ENCODE measurements around the gene NOS1AP. TPM values are rescaled to one million over a fixed set of nuclear protein-coding genes. Genes with fewer than 3 reads are reported as not detected.

NOS1AP gene
- total RNA-seq, 1 experiment from 2014 or later, result 14.7 TPM

DNA sequence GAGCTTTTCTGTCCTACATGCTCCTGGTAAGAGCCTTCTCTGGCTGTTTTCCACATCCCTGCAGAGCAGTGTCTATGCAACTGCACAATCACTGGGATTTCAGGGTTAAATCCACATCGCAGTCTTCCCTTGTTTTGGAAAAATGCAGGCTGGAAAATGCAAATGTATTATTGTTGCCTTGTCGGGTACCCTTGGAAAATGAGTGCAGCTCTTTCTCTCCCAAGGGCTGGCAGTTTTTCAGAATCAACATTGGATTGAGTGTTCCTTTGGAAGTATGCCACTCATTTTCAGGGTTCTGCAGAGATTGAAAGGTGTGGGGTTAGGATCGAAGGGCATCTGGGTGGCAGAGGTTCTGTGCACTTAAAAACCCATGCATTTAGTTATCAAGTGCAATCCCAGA lies 3.2 kb downstream of the NOS1AP start:
- Mint-ChIP-seq H3K27me3 (ENCODE audit: low read depth) (no peaks in the 10 kb centered on the region; the same call in none of the 2 replicates), H3K27ac (no peak overlapping the region), H3K9me3 (peaks cover 15% of the 10 kb centered on the region), H3K4me3 (no peak overlapping the region), H3K4me1 (peaks cover 55% of the 10 kb centered on the region), H3K36me3 (peaks cover 23% of the 10 kb centered on the region)
- TF ChIP-seq ZNF671 (CRISPR knock-in tag; IDR thresholded peaks at IDR 0.05) (no peak), ZNF416 (CRISPR knock-in tag; IDR thresholded peaks at IDR 0.05) (no peak), TEAD4 (CRISPR knock-in tag; IDR thresholded peaks at IDR 0.05) (no peak), GABPB1 (CRISPR knock-in tag; IDR thresholded peaks at IDR 0.05) (no peak), NR2C2 (CRISPR knock-in tag; IDR thresholded peaks at IDR 0.05) (no peak)
- TF ChIP-seq, protein P1, sequence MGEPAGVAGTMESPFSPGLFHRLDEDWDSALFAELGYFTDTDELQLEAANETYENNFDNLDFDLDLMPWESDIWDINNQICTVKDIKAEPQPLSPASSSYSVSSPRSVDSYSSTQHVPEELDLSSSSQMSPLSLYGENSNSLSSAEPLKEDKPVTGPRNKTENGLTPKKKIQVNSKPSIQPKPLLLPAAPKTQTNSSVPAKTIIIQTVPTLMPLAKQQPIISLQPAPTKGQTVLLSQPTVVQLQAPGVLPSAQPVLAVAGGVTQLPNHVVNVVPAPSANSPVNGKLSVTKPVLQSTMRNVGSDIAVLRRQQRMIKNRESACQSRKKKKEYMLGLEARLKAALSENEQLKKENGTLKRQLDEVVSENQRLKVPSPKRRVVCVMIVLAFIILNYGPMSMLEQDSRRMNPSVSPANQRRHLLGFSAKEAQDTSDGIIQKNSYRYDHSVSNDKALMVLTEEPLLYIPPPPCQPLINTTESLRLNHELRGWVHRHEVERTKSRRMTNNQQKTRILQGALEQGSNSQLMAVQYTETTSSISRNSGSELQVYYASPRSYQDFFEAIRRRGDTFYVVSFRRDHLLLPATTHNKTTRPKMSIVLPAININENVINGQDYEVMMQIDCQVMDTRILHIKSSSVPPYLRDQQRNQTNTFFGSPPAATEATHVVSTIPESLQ (CRISPR knock-in tag; IDR thresholded peaks at IDR 0.05), result no peak
- POLR2A ChIA-PET, result no interaction called here
- CTCF ChIA-PET, result interaction anchor here (1.2 to 2.5 kb wide), 2 partner anchors 17 to 285 kb away, joined by 3 to 6 read pairs; no protein-coding TSS in a partner anchor
- no peak for ATAC-seq
- DNase-seq (ENCODE audit: low spot score), result no peak

GRCh38 chr1:162074276-162075005 lies 5.0 kb downstream of the NOS1AP start:
- ATAC-seq, result no peak
- POLR2A ChIA-PET, result no interaction called here
- no peak overlapping the region for H3K27ac Mint-ChIP-seq
- peaks cover 60% of the 10 kb centered on the region for H3K4me1 Mint-ChIP-seq
- H3K9me3 Mint-ChIP-seq, result peaks cover 15% of the 10 kb centered on the region
- no peak overlapping the region for H3K4me3 Mint-ChIP-seq
- TF ChIP-seq ETV6 (CRISPR knock-in tag; IDR thresholded peaks at IDR 0.05) (peak; percentile 39; the same call in 1 of the 2 replicates), TEAD1 (CRISPR knock-in tag; IDR thresholded peaks at IDR 0.05) (no peak; the same call in 1 of the 2 replicates), USF2 (CRISPR knock-in tag; IDR thresholded peaks at IDR 0.05) (0 out of 2 replicates have a peak, but pooled peaks have one; percentile 22)
- no peak for DNase-seq (ENCODE audit: low spot score)
- peaks cover 23% of the 10 kb centered on the region for H3K36me3 Mint-ChIP-seq
- CTCF ChIA-PET, result interaction anchor here (0.5 kb wide), 1 partner anchor 317 kb away, joined by 3 read pairs; no protein-coding TSS in a partner anchor
- no peaks in the 10 kb centered on the region; the same call in none of the 2 replicates for H3K27me3 Mint-ChIP-seq (ENCODE audit: low read depth)

GRCh38 chr1:162075862-162076261 lies 6.4 kb downstream of the NOS1AP start:
- ATAC-seq, result no peak
- no peaks in the 10 kb centered on the region; the same call in none of the 2 replicates for H3K27me3 Mint-ChIP-seq (ENCODE audit: low read depth)
- peaks cover 15% of the 10 kb centered on the region for H3K9me3 Mint-ChIP-seq
- ChIA-PET CTCF (no interaction called here), POLR2A (no interaction called here)
- DNase-seq (ENCODE audit: low spot score), result no peak
- H3K27ac Mint-ChIP-seq, result no peak overlapping the region
- peaks cover 69% of the 10 kb centered on the region for H3K4me1 Mint-ChIP-seq
- H3K4me3 Mint-ChIP-seq, result no peak overlapping the region
- H3K36me3 Mint-ChIP-seq, result peaks cover 23% of the 10 kb centered on the region
- TF ChIP-seq ZNF423 (CRISPR knock-in tag; IDR thresholded peaks at IDR 0.05) (no peak), HMGA2 (CRISPR knock-in tag; IDR thresholded peaks at IDR 0.05) (no peak), ZNF532 (CRISPR knock-in tag; IDR thresholded peaks at IDR 0.05; ENCODE audit: borderline replicate concordance) (no peak), NR1H2 (CRISPR knock-in tag; IDR thresholded peaks at IDR 0.05) (no peak), NFE2L1 (CRISPR knock-in tag; IDR thresholded peaks at IDR 0.05) (no peak), GTF2I (CRISPR knock-in tag; conservative IDR thresholded peaks at IDR 0.05) (no peak), SP1 (CRISPR knock-in tag; conservative IDR thresholded peaks at IDR 0.05) (no peak), TEAD1 (CRISPR knock-in tag; IDR thresholded peaks at IDR 0.05) (no peak), ZNF512 (CRISPR knock-in tag; IDR thresholded peaks at IDR 0.05; ENCODE audit: borderline replicate concordance) (no peak), MXD4 (CRISPR knock-in tag; IDR thresholded peaks at IDR 0.05; ENCODE audit: borderline replicate concordance) (no peak), SOX15 (CRISPR knock-in tag; IDR thresholded peaks at IDR 0.05) (no peak)
- TF ChIP-seq, protein P2, sequence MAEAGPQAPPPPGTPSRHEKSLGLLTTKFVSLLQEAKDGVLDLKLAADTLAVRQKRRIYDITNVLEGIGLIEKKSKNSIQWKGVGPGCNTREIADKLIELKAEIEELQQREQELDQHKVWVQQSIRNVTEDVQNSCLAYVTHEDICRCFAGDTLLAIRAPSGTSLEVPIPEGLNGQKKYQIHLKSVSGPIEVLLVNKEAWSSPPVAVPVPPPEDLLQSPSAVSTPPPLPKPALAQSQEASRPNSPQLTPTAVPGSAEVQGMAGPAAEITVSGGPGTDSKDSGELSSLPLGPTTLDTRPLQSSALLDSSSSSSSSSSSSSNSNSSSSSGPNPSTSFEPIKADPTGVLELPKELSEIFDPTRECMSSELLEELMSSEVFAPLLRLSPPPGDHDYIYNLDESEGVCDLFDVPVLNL (CRISPR knock-in tag; IDR thresholded peaks at IDR 0.05; ENCODE audit: borderline replicate concordance, low read depth), result no peak
- TF ChIP-seq, protein P1 (CRISPR knock-in tag; IDR thresholded peaks at IDR 0.05), result no peak

Data from WTC11 (cell line).